ENCODE measurements around the gene KIF21A. TPM values are rescaled to one million over a fixed set of nuclear protein-coding genes. Genes with fewer than 3 reads are reported as not detected.

KIF21A gene
- total and polyA plus RNA-seq, 2 experiments from 2014 or later: 19.4 to 41.3 TPM

DNA sequence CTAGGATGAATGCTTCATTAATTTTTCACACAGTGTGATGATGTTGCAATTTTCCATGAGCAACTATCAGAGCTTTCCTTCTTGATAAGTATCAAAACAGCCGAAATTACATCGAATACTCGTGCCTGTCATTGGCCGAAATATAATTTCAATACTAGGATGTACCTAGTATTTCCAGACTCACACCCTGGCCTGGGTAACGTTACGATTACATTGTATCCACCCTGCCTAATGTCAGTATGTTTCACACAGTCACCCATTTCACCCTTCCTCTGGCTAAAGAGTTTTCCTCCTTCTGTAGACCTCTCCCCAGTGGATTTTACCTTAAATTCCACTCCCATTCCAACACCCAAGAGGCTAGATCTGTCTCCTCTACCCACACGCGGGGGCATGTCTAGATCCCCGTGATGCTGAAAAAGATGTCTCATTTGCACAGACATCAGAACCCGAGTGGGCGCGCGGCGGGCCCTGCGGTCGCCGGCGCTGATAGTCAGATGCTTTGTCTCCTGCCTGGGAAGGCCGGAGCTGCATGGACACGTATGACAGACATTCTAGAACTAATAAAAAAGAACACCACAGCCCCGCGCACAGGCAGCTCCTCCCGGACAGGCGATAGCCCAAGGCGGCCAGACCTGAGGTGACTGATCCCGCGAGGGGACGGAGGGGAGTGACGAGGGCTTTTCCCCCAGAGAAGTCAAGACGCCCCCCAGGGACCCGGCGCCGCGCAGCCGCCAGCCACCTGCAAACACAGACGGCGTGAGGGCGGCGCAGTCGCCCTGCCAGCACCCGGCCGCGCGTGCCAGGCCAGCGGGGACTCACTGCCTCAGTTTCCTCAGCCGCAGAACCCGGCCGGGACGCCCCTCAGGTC is 723 bp downstream of the KIF21A start:
- peak; percentile 46 to 61 for DNase-seq (ENCODE audit: low read depth in 1 of 2, low spot score in 1 of 2)
- no peaks in the 10 kb centered on the region for H3K9me3 ChIP-seq (ENCODE audit: low read depth)
- H3K27ac ChIP-seq: peak overlapping the region; percentile 90
- no peaks in the 10 kb centered on the region for H3K27me3 ChIP-seq
- peak overlapping the region; percentile 77 for H3K4me3 ChIP-seq
- peaks cover 8% of the 10 kb centered on the region for H3K4me1 ChIP-seq (ENCODE audit: low read depth)
- no peak for TF ChIP-seq CTCF (IDR thresholded peaks at IDR 0.05; ENCODE audit: low read depth, low read length)
- H3K36me3 ChIP-seq: no peaks in the 10 kb centered on the region

- H3K4me3 ChIP-seq: peak overlapping the region; percentile 77
- H3K4me1 ChIP-seq (ENCODE audit: low read depth): peaks cover 8% of the 10 kb centered on the region
- no peak for TF ChIP-seq CTCF (IDR thresholded peaks at IDR 0.05; ENCODE audit: low read depth, low read length)
- H3K9me3 ChIP-seq (ENCODE audit: low read depth): no peaks in the 10 kb centered on the region
- DNase-seq (ENCODE audit: low read depth in 1 of 2, low spot score in 1 of 2): no peak
- no peaks in the 10 kb centered on the region for H3K36me3 ChIP-seq
- H3K27ac ChIP-seq: peak overlapping the region; percentile 90
- H3K27me3 ChIP-seq: no peaks in the 10 kb centered on the region
These were observed 1.5 kb downstream of the KIF21A start for GRCh38 chr12:39441189-39441962.

GRCh38 chr12:39440781-39441180 is 2.1 kb downstream of the KIF21A start:
- no peaks in the 10 kb centered on the region for H3K9me3 ChIP-seq (ENCODE audit: low read depth)
- H3K27ac ChIP-seq: no peak overlapping the region
- DNase-seq (ENCODE audit: low read depth in 1 of 2, low spot score in 1 of 2): peak in 1 of 2 donors; percentile 5
- H3K4me1 ChIP-seq (ENCODE audit: low read depth): peaks cover 8% of the 10 kb centered on the region
- H3K27me3 ChIP-seq: no peaks in the 10 kb centered on the region
- H3K36me3 ChIP-seq: no peaks in the 10 kb centered on the region
- H3K4me3 ChIP-seq: peak overlapping the region; percentile 77
- no peak for TF ChIP-seq CTCF (IDR thresholded peaks at IDR 0.05; ENCODE audit: low read depth, low read length)

- Histone ChIP-seq H3K9me3 (ENCODE audit: low read depth) (no peaks in the 10 kb centered on the region), H3K4me1 (ENCODE audit: low read depth) (peaks cover 8% of the 10 kb centered on the region), H3K4me3 (no peak overlapping the region), H3K27ac (no peak overlapping the region), H3K36me3 (no peaks in the 10 kb centered on the region), H3K27me3 (no peaks in the 10 kb centered on the region)
- TF ChIP-seq CTCF (IDR thresholded peaks at IDR 0.05; ENCODE audit: low read depth, low read length): no peak
- no peak for DNase-seq (ENCODE audit: low read depth in 1 of 2, low spot score in 1 of 2)
These were observed 2.8 kb downstream of the KIF21A start for GRCh38 chr12:39440101-39440500.

DNA sequence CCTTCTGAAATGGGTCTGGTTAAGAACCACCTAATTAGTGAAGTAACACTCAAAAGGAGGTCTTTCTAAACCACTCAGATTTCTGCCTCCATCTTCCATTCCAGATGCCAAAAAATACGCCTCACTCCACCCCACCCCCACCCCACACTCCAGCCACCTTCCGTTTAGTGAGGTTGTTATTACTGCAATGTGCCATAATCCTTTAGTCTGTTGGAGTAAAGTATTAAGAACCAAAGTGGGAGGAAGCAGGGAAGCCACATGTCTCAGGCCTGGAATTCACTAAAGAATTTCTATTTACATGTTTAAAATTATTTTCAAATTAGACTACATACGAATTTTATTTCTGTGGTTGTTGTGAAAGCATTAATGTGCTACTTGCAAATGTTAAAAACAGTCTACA is 7.4 kb downstream of the KIF21A start:
- H3K27ac ChIP-seq: no peak overlapping the region
- peaks cover 14% of the 10 kb centered on the region for H3K4me1 ChIP-seq (ENCODE audit: low read depth)
- H3K36me3 ChIP-seq: no peaks in the 10 kb centered on the region
- TF ChIP-seq CTCF (IDR thresholded peaks at IDR 0.05; ENCODE audit: low read depth, low read length): no peak
- H3K27me3 ChIP-seq: no peaks in the 10 kb centered on the region
- no peaks in the 10 kb centered on the region for H3K9me3 ChIP-seq (ENCODE audit: low read depth)
- no peak overlapping the region for H3K4me3 ChIP-seq
- DNase-seq (ENCODE audit: low read depth in 1 of 2, low spot score in 1 of 2): no peak
